Mucosa of descending colon (tissue), 3 donors: ENCODE data around the gene ZNF417. TPM values are rescaled to one million over a fixed set of nuclear protein-coding genes. Genes with fewer than 3 reads are reported as not detected.
"Not testable (repeated sequence)": the region's sequence is repeated elsewhere in the genome, so short reads cannot be mapped to it uniquely, and the experiment has no call there.

Source experiments
- ATAC-seq: fragments of 200-7000 bp; cut with Tn5 transposase; one replicate; pipeline ENCODE4 v1.9.1; 2020; ENCODE audit warnings: mild to moderate bottlenecking, moderate library complexity
- DNase-seq, 3 donors: peaks; one replicate each; pipeline ENCODE4 v3.0.0-alpha.2; 2020
- H3K36me3 ChIP-seq: fragments of 200-600 bp; one replicate; pipeline ENCODE4 v1.8.0; 2021; ENCODE audit warnings: low read depth, mild to moderate bottlenecking
- H3K4me1 ChIP-seq: fragments of 200-600 bp; one replicate; pipeline ENCODE4 v1.8.0; 2021; ENCODE audit warnings: low read depth, mild to moderate bottlenecking
- H3K4me3 ChIP-seq: fragments of 200-600 bp; one replicate; pipeline ENCODE4 v1.8.0; 2021; ENCODE audit warnings: mild to moderate bottlenecking
- H3K9me3 ChIP-seq: fragments of 200-600 bp; one replicate; pipeline ENCODE4 v1.8.0; 2021; ENCODE audit warnings: mild to moderate bottlenecking
- CTCF ChIP-seq: fragments of 200-600 bp; IDR thresholded peaks from one replicate; pipeline ENCODE4 v1.8.0; 2022; ENCODE audit warnings: antibody characterized with exemption, mild to moderate bottlenecking
- intact Hi-C, 2 donors: fragments of 100-400 bp; cut with DNase I in 1 of 2; cut with micrococcal nuclease in 1 of 2; formaldehyde crosslinking; loops; one replicate each; pipeline versions ENCODE4 v1.11.0 to v1.11.1; 2022; cut with DNase I, micrococcal nuclease
- total RNA-seq, 3 donors: library from RNA; stranded (reverse); fragmentation: NEBNext Ultra II Directional in 2 of 3; extraction: Animal tissue kit (Norgen Biotek cat#: 25700) in 2 of 3; gene quantifications; one replicate each; pipeline versions ENCODE4 v1.2.1 to v1.2.4, GENCODE V29; 2021 to 2023
- donor health status: DM: no; HTN: no; CAD: no; lungs with moderate emphysema.
- donor health status: DM: no; HTN: no; CAD: no.
- donor health status: DM: no; HTN: yes; CAD: no.

ZNF417 gene
- total RNA-seq, 3 donors from 2014 or later = 12.3 to 19.9 (median 15.7) TPM

DNA sequence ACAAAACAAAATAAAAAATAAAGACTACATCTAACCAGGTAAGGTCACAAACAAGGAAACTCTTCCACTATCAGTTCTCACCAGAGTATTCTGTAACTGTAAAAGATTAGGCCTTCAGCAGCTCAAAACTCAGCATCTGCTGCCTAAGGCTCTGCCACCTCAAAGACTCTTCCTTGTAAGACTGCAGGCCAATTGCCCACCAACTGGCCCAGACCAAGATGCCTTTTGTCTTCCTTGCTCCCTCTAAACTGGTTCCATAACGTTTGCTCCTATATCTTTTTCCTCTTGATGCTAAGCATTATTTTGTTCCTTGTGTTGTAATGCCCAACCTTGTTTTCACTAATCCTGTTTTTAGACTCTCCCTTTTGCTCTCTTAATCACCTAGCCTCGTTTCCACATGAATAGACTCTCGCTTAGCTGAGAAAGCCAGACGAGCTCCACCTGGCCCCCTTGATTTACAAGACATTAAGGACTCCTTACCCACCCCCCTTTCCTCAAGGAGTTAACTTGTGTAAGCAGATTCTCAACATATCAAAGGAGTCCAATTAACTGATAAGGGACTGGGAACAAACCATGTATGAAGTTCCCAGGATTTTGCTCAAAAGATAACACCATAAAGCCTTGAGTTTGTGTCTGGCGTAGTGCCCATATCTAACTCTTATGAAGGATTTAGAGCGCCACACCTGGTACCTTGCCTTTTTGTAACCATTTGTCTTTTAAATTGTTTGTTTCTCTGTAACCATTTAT, 29.0 kb downstream of the ZNF417 start:
- Histone ChIP-seq H3K4me1 (peaks cover 16% of the 10 kb centered on the region), H3K9me3 (peaks cover 31% of the 10 kb centered on the region), H3K36me3 (no peaks in the 10 kb centered on the region), H3K4me3 (no peak overlapping the region)
- intact Hi-C loops = no loop called here
- TF ChIP-seq CTCF = no peak
- peak in 1 of 3 donors; percentile 62 for DNase-seq
- peak; percentile 12 for ATAC-seq

DNA sequence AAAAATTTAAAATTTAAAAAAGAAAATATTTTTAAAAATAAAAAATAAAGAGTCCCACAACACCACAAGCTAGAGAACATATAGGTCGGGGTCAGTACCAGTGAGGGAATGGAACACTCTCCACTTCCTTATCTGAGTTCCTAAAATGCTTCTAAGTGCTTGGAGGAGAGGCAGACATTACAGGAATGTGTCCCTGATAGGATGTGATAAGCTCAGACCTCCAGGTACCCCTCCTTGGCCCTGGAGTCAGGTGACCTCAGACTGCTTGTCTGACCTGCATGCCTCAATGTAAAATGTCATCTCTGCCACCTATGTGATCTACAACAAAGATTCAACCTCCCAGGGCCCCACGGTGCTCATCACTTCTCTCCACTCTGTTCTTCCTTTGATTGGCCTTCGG, 30.3 kb downstream of the ZNF417 start:
- Histone ChIP-seq H3K4me3 (no peak overlapping the region), H3K36me3 (no peaks in the 10 kb centered on the region), H3K4me1 (peaks cover 16% of the 10 kb centered on the region), H3K9me3 (peaks cover 31% of the 10 kb centered on the region)
- no peak for TF ChIP-seq CTCF
- no peak for DNase-seq
- intact Hi-C loops = no loop called here
- ATAC-seq = no peak

DNA sequence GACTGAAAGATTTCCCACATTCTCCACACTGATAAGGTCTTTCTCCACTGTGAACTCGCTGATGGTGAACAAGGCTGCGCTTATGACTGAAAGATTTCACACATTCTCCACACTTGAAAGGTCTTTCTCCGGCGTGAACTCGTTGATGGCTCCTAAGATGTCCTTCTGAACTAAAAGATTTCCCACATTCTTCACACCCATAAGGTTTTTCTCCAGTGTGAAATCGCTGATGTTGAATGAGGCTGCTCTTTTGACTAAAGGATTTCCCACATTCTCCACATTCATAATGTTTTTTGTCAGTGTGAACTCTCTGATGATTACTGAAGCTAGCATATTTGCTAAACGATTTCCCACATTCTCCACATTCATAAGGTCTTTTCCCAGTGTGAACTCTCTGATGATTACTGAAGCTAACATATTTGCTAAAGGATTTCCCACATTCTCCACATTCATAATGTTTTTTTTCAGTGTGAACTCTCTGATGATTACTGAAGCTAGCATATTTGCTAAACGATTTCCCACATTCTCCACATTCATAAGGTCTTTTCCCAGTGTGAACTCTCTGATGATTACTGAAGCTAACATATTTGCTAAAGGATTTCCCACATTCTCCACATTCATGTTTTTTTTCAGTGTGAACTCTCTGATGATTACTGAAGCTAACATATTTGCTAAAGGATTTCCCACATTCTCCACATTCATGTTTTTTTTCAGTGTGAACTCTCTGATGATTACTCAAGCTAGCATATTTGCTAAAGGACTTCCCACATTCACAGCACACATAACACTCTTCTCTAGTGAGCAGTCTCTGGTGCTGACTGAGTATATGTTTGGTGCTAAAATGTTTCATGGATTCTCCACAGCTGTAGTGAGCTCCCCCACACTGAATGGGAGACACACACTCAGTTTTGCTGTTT, 42.3 kb downstream of the ZNF417 start:
- H3K36me3 ChIP-seq, intact Hi-C loops, H3K4me1 ChIP-seq, ATAC-seq, DNase-seq, H3K4me3 ChIP-seq: not testable (repeated sequence)
- H3K9me3 ChIP-seq = peaks cover 89% of the 10 kb centered on the region

- DNase-seq (no peak), ATAC-seq (no peak)
- Histone ChIP-seq H3K9me3 (peaks cover 92% of the 10 kb centered on the region), H3K4me3 (no peak overlapping the region), H3K4me1 (no peaks in the 10 kb centered on the region), H3K36me3 (no peaks in the 10 kb centered on the region)
- intact Hi-C loops = no loop called here
- TF ChIP-seq CTCF = no peak
Observed at GRCh38 chr19:57872450-57872849, 43.9 kb downstream of the ZNF417 start.

- Histone ChIP-seq H3K4me3 (no peak overlapping the region), H3K36me3 (peaks cover 6% of the 10 kb centered on the region), H3K9me3 (peaks cover 94% of the 10 kb centered on the region), H3K4me1 (no peaks in the 10 kb centered on the region)
- intact Hi-C loops = no loop called here
- no peak for DNase-seq
- TF ChIP-seq CTCF = no peak
- no peak for ATAC-seq
Observed at GRCh38 chr19:57870225-57870624, 46.2 kb downstream of the ZNF417 start.

- H3K36me3 ChIP-seq, H3K4me3 ChIP-seq, ATAC-seq, DNase-seq, intact Hi-C loops, H3K4me1 ChIP-seq: not testable (repeated sequence)
- peaks cover 95% of the 10 kb centered on the region for H3K9me3 ChIP-seq
Observed at GRCh38 chr19:57869655-57870054, 46.7 kb downstream of the ZNF417 start.
